Astrocyte (in vitro differentiated cells and primary cell): ENCODE measurements around the gene CFL1.

Experiments
- CTCF ChIP-seq: IDR thresholded peaks from 2 replicates; pipeline ENCODE4 v1.5.1; 2011; ENCODE audit warnings: low read depth, mild to moderate bottlenecking, inconsistent platforms, low read length, moderate library complexity; ENCODE audit not compliant: insufficient read depth
- EZH2 ChIP-seq: IDR thresholded peaks from 2 replicates; pipeline ENCODE4 v1.6.1; 2012; ENCODE audit warnings: mild to moderate bottlenecking, low read length, inconsistent platforms; ENCODE audit not compliant: insufficient read depth

DNA sequence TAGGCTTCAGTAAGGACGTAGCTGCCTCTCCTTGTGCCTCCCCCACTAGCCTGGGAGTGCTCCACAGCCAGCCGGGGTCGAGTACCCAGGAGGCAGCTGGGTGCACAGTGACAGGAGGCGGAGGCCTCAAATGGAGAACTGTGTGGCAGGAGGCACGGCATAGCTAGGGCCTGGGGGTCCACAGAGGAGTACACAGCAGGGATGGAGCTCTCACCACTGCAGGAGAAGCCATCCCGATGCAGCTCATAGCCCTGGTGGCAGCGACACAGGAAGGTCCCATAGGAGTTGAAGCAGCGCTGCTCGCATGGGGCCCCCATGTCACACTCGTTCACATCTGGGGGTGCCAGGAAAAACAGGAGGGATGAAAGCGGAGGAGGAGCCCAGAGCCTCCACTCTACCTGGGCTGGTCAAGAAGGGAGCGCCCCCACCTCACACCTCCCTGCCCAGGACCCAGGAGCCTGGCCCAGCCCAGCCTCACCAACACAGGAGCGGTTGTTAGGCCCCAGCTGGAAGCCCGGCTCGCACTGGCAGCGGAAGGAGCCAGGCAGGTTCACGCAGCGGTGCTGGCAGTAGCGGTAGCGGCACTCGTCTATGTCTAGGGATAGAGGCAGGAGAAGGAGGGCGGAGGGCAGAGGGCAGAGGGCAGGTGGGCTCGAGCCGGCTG lies 11.8 kb upstream of the CFL1 start:
- TF ChIP-seq CTCF (no peak), EZH2 (no peak)
